VCaP (cell line): ENCODE measurements around the gene TSTD1.

Experiments
- H3K27ac ChIP-seq: fragments of 450-650 bp; 2 replicates; pipeline ENCODE4 v1.5.1; 2017
- TF ChIP-seq, protein P1 (sequence below): fragments of 450-650 bp; conservative IDR thresholded peaks from 2 replicates; pipeline ENCODE4 v1.5.1; 2017; ENCODE audit warnings: mild to moderate bottlenecking, moderate library complexity

The TSTD1 gene

GRCh38 chr1:161081519-161081918 is 42.8 kb upstream of the TSTD1 start:
- H3K27ac ChIP-seq: no peak overlapping the region
- TF ChIP-seq, protein P1, sequence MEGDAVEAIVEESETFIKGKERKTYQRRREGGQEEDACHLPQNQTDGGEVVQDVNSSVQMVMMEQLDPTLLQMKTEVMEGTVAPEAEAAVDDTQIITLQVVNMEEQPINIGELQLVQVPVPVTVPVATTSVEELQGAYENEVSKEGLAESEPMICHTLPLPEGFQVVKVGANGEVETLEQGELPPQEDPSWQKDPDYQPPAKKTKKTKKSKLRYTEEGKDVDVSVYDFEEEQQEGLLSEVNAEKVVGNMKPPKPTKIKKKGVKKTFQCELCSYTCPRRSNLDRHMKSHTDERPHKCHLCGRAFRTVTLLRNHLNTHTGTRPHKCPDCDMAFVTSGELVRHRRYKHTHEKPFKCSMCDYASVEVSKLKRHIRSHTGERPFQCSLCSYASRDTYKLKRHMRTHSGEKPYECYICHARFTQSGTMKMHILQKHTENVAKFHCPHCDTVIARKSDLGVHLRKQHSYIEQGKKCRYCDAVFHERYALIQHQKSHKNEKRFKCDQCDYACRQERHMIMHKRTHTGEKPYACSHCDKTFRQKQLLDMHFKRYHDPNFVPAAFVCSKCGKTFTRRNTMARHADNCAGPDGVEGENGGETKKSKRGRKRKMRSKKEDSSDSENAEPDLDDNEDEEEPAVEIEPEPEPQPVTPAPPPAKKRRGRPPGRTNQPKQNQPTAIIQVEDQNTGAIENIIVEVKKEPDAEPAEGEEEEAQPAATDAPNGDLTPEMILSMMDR: no peak

GRCh38 chr1:161080441-161081405 is 42.0 kb upstream of the TSTD1 start:
- TF ChIP-seq, protein P1: no peak
- no peak overlapping the region for H3K27ac ChIP-seq

GRCh38 chr1:161079436-161080110 is 40.8 kb upstream of the TSTD1 start:
- H3K27ac ChIP-seq: no peak overlapping the region
- TF ChIP-seq, protein P1: no peak

GRCh38 chr1:161077426-161077825 is 38.7 kb upstream of the TSTD1 start:
- H3K27ac ChIP-seq: no peak overlapping the region
- TF ChIP-seq, protein P1: no peak

DNA sequence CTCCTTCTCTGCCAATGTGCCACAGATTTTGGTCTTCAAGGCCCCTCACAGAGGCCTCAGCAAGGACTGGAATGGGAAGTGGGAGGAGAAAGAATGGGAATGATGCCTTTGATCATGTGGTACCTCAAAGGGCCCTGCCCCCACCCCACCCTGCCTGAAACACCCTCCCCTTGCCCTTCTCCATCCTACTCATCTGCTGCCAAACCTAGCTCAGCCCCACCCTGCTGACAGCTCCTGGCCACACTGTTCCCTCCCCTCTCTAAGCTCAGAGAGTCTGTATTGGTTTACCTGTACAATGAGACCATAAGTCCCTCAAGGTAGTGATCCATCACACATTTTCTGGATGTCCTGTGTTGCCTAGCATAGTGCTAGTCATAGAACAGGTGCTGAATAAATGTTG is 37.6 kb upstream of the TSTD1 start:
- TF ChIP-seq, protein P1: no peak
- no peak overlapping the region for H3K27ac ChIP-seq

DNA sequence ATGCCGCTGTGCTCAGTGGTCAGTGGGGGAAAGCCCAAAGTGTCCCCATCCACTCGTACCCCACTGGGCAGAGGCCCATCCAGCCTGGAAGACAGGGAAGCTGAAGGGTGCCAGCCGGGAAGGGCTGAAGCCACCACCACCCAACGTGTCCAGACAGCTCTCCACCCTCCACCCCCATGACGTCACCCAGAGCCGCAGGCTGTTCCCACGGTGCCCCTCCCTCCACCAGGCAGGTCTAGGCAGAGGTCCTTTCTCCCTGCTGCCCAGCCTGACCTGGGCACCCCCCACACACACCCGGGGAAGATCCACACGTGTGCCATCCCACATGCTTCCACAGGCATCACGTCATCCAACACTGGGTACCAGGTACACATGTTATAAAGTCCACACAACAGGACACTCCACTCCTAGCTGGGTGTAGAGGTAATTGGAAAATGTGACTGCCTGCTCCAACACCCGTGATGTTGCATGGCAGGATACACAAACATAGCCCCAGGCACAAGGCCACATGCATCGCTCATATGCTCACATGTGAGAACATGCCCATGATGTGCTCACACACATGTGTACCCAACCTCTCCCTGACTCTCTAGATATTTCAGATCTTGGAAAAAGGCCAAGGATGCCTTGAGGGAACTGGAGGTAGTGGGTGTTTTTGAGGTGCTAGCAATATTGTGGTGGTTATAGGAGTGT is 36.1 kb upstream of the TSTD1 start:
- TF ChIP-seq, protein P1: no peak
- no peak overlapping the region for H3K27ac ChIP-seq
